ENCODE results near the gene FHL3.
"Not testable (repeated sequence)": the region's sequence is repeated elsewhere in the genome, so short reads cannot be mapped to it uniquely, and the experiment has no call there.

The FHL3 gene

DNA sequence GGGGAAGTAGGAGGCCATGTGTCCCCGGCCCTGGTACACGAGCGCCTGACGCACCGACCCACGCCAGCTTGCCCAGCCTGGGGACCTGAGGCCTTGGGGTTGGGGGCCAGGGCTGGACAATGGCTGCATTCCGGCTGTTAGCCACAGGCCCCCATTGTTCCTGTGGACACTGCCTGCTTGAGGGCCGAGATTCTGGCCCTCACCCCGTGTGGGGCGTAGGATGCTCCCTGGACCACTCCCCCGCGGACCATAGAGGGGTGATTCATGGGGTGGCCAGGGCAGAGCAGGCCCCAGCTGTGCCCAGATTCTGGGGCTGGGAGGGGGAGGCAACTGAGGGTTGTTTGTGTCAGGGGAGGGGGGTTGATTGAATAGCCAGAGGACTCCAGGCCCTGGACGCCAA lies 29.6 kb upstream of the FHL3 start:
- ATAC-seq (no peak), DNase-seq (no peak)

DNA sequence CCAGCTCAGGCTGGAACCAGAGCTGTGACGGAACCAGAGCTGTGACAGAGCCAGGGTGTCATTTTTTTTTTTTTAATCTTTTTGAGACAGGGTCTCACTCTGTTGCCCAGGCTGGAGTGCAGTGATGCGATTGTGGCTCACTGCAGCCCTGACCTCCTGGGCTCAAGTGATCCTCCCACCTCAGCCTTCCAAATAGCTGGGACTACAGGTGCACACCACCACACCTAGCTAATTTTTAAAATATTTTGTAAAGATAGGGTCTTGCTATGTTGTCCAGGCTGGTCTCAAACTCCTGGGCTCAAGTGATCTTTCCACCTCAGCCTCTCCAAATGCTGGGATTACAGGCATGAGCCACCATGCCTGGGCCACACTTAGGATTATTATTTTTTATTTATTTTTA lies 27.7 kb upstream of the FHL3 start:
- not testable (repeated sequence) for ATAC-seq, DNase-seq

DNA sequence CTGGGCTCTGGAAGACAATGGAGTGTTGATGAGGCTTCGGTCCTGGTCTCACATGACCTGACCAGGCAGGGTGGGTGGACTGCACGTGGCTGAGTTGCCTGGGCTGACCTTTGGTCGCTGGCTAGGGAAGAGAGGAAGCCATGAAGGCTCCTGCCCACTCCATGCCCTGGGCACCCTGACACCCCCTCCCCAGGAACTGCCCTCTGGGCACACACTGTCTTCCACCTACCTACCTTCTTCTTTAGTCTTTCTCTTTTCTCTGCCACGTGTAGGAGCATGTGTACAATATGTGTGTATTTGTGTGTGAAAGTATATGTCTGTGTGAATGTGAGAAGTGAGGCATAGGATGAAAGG lies 26.2 kb upstream of the FHL3 start:
- no peak for ATAC-seq
- DNase-seq, result no peak

DNA sequence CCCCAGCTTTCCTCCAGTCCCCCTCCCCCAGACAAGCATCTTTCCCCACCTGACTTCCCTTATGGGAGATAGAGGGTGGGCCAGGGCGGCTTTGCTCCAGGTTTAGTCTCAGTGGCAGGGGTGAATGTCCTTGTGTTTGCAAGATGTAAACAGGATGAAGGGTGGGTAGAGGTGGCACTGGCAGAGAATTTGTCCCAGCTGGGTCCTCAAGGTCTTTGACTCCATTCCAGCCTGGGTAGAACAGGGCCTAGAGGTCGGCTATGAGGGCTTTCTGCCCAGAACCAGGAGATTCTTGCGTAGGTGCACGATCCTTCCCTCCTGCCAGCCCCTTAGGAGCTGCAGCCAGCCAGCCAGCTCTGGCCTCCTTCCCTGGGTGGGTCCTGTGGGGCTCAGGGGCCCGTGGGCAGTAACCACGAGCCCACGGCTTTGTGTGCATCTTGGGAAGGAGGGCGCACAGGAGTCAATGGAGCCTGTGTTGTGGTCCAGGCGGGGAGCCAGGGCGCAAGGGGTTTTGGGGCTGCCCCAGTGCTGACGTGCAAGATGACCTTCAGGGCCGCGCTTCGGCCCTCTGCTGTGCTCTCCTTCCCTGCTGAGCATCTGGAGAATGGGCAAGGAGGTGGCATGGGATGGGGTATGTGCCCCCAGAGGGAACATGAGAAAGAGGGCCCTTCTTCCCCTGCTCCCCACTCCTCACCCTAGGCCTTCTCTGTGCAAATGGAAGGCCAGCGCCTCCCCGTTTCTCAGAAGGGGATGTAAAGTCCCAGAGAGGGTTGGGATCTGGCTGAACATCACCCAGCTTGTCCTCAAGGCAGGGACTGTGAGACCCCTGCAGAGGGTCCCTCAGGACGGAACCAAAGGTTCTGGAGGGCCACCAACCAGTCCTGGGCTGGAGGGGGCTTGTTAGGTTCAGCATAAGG lies 25.5 kb upstream of the FHL3 start:
- DNase-seq (no peak), ATAC-seq (no peak)

DNA sequence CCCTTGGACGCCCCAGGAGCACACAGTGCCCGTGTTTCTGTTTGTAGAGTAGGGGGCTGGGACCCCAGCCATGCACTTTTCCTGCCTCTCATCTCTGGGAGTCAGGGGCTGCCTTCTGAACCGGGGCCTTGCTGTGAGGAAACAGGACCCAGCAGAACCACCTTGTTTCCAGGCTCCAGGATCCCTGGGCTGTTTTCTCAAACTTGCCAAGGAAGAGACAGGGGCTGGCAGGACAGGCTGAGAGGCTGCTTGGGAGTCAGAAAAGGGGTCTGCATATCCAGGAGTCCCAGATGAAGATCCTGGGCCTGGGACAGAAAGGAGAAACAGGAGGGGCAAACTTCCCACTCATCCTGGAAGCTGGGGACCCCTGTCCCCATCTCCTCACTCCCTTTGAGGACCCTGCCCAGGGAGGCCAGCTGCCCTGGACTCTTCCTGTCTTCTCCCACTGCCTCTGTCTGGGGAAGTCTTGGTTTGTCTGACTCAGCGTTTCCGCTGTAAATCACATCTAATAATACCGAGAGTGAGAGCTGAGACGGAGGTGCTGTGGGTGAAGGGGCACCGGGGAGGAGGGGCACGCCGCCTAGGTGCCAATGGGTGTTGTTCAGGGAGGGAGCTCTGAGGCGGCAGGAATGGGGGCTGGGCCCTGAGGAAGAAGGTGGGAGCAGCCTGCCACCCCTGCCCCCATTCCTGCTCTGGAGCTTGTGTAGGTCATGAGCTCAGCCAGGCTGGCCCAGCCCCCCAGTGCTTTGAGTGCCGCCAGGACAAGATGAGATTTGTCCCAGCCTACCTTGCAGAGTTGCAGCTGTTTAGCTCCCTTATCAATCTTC lies 24.6 kb upstream of the FHL3 start:
- DNase-seq, result peak; percentile 84
- peak; percentile 60 for ATAC-seq

DNA sequence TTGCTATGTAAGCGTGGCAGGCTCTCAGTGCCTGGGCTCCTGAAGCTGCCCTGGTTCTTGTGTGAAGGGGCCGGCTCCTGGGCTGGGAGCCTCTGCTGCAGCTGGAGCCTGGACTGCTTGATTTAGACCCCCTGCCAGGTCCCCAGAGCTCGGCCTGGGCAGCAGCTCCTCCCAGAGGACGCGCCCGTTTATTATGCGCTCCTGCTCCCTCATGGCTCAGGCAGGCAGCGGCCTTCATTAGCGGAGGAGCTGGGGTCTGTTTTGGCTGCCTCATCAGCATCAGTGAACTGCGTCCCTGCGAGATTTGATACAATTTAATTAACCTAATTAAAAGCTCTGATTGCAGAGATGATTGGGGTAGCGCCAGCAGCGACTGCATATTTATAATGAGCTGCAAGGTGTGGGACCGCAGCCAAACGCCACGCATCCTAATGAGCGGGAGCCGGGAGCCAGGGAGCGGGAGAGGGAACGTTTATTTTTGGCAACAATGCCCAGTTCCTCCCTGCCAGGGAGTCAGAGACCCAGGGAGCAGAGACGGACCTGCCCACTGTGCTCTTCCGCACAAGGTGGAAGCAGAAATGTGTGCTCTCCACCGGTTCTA lies 23.9 kb upstream of the FHL3 start:
- ATAC-seq, result no peak
- DNase-seq, result no peak

DNA sequence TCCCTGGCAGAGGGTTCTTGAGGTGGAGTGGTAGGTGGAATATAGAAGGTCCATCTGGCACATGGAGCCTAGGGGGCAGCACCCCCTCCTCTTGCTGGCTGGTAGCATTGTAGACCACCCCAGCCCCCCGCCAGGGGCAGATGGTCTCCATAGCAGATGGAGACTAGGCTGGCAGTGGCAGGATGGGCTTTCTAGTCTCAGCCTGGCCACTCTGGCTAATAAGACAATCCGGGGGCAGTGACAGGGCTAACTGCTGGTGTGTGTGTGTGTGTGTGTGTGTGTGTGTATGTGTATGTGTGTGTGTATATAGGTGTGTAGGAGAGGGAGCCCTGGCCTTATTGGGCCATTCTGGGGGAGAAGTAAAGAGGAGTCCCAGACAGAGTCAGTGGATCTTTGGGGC lies 23.4 kb upstream of the FHL3 start:
- DNase-seq (no peak), ATAC-seq (no peak)

DNA sequence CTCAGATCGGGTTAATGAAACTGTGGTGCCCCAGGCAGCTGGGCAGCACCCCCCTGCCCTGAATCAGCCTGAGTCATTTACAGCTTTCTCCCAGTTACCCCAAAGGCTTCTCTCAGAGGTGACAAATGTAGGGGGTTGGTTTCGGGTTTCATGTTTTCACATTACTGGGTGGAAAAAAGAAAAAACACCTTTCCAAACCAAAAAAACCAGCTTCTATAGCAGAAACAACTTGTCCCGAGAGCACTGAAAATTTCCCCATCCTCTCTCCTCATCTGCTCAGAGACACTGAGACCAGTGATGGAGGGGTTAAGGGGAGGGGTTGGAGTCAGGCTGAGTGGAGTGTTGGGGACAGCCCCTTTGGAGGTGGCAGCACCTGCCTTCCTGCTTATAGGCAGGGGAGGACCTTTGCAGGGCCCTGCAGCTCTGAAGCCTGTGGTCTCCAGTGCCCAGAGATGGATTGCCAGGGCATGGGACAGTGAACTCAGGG lies 22.8 kb upstream of the FHL3 start:
- peak; percentile 80 for DNase-seq
- ATAC-seq, result peak; percentile 91

DNA sequence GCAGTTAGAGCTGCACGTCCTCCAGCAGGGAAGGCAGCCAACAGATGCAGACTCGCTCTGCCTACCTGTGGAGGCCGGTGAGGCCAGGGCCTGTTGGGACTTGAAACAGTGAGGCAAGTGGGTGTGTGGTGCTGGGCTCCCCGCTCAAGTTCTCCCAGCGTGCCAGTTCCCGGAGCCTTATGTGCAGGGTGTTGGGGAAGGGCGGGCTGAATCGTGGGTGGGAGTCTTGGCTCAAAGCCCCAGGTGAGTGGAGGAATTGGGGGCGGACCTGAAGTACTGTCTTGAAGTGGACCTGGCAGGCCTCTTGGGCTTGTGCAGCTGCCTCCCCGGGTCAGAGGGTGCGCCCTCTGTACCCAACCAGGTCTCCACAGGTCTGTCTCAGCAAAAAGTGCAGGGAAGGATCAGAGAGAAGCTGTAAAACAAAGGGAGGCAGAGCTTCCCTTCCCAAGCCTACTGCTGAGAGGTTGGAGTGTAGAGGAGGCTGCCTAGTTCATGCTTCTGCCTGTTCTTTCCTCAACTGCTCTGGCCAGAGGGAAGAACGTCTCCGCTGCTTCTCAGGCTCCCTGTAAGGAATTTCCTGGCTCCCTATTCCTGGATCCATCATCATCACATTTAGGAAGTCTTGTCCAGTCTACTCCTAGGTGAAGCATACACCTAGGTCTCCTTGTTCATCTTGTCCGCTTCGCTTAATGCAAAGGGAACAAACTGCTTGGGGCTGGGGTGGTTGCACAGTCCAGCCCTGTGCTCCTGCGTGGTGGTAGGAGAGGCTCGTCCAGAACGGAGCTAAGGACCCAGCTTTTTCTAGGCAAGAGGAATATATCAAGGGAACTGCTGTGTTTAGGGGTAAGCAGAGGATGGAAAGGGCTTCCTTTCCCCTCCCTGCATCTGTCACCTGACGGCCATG lies 22.1 kb upstream of the FHL3 start:
- ATAC-seq (no peak), DNase-seq (no peak)

DNA sequence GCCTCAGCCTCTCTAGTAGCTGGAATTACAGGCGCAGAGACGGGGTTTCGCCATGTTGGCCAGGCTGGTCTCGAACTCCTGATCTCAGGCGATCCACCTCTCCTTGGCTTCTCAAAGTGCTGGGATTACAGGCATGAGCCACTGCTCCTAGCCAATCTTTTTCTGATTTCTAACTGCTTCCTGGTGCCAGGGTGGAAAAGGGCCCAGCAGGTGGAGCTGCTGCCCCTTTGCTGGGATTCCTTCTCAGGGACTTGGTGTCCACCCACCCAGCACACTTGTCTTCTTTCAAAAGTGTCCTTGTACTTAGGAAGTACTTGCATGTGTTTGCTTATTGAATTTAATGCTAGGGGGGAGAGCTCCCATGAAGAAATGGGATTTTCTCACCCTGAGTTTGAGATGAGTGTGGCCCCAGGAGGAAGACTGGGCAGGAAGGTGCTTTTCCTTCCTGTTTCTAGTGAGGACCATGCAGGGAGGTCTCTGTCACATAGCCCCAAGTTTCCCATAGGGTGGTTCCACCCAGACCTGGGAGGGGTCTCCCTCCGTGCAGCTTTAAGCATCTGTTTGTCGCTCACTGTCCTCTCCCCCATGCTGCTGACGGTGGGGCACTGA lies 21.4 kb upstream of the FHL3 start:
- no peak for ATAC-seq
- peak; percentile 65 for DNase-seq

DNA sequence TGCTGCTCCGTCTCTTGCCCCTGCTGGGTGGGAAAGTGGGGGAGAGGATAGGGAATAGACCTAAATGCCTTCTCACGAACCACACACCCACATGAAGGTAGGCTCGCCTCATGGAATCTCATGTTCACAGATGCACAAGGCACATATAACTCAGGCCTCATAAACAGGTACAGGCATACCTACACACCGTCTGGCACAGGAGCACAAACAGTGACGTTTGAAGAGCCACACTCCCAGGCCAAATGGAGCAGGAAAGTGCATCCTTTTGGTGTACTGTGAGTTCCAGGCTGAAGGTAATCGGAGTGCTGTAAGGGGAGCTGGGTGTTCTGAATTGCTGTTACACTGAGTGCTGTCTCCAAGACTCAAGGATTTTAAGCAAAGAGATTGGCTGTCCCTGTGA lies 20.4 kb upstream of the FHL3 start:
- no peak for ATAC-seq
- no peak for DNase-seq

DNA sequence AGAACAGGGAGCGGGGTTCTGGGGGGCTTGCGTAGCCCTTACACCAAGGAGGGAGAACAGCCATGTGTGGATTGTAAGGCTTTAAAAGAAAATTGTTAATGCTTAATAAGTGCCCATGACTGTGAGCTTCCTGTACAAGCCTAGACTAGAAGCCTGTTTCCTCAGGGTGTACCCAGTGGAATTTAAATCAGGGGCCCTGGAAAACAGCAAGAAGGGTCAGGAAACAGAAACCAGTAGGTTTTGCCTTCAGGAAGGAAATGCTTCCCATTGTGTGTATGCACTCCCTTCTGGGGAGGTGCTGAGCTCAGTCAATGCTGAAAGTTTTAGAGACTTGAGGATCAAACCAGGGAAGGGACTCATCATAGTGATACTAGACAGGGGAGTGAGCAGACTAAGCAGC lies 19.9 kb upstream of the FHL3 start:
- DNase-seq, result no peak
- no peak for ATAC-seq

DNA sequence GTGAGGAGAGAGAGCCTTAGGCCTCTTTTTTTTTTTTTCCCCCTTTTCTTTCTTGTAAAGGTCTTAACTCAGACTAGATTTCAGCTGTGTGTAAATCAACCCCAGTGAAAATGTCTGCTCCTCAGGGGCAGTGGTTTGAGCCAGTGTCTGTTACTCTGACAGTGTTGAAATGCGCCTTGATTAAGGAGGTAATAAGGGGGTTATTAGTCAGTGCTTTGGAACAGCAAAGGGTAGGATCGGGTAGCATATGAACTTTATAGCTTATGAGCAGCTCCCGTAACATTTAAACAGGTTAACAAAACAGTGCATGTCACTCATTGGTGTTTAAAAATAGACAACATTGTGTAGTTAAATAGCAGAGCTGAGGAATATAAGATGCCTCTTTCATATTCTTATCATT lies 17.5 kb upstream of the FHL3 start:
- no peak for DNase-seq
- no peak for ATAC-seq

DNA sequence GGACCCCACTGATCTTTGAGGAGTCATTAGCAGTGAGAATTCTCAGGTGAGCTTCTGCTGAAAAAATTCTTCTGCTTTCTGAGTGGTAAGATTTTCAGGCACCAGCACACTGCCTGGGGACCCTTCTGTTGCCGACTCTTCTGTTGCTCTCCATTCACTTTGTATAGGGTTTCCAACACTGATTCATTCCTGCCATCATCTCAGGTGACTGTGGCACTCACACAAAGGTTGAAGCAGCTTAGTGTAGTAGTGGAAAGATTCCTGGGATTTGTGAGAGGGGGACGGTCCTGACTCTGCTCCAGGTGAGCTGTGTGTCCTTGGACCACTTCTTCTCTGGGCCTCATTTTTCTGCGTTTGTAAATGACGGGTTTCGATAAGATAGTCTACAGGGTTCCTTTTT lies 16.7 kb upstream of the FHL3 start:
- DNase-seq (no peak), ATAC-seq (no peak)

DNA sequence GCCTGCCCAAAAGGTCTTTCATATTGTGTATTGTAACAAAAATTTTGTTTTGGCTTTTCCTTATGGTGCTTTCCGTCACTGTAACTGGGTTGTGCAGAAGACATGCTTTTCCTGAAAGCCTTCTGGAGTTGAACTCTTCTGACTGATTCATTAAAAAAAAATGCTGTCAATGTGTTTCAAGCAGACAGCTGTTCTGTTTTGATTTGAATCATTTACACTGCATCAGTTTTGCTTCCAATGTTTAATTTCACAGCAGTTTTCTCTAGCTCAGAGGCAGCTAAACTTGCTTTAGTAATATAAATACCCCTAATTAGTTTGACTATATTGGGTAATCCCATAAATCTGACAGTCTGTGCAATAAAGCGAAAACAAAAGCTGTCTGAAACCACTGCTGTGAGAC lies 15.1 kb upstream of the FHL3 start:
- ATAC-seq, result no peak
- DNase-seq, result no peak

DNA sequence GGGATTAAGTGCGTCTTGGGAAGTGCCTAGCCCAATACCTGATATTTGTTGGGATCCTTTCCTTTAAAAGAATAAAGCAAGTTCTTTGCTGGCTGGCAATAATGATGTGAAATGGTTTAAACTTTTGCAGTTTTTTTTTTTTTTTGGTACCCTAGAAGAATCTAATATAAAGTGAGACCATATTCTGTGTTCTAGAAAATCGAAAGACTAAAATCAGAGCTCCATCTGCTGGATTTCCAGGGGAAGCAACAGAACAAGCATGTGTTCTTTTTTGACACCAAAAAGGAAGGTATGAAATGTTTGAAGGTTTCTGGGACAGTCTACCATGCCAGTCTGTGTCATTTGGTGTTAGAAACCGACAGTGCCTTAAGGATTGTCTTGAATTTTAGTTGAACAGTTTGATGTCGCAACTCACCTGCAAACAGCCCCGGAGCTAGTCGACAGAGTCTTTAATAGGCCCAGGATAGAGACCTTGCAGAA lies 13.6 kb upstream of the FHL3 start:
- ATAC-seq (peak; percentile 65), DNase-seq (no peak)

DNA sequence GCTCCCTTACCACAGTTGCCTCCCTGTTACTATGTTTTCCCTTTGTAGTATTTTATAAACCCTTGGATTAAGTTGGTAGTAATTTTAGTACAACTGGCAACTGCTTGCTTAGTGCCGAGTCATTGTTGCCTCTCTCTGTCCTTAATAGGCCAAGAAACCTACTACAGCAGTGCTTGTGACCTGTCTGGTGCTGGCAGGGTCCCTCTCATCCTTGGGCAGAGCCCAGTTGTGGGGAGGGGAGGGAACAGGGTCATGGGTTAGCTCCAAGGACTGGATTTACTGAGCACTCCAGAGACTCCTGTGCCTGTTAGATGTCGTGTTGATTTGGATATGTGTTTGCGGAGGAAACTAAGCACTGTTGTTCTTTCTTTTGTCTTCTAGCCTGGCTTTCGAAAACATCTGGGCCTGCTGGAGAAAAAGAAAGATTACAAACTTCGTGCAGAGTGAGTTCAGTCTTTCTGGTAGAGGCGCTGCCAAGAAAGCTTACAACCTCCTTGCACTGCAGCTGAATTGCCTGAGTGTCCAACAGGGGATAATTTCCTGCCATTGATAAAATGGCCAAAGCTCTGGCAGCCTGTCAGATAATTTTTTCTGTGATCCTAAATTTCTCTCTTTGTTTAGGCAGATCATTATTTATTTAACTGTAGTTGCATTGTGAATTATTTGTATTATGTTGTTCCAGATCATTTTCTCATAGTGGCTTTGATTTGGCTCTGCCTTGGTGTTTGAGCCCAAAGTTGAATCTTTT lies 10.8 kb upstream of the FHL3 start:
- ATAC-seq (no peak), DNase-seq (no peak)

DNA sequence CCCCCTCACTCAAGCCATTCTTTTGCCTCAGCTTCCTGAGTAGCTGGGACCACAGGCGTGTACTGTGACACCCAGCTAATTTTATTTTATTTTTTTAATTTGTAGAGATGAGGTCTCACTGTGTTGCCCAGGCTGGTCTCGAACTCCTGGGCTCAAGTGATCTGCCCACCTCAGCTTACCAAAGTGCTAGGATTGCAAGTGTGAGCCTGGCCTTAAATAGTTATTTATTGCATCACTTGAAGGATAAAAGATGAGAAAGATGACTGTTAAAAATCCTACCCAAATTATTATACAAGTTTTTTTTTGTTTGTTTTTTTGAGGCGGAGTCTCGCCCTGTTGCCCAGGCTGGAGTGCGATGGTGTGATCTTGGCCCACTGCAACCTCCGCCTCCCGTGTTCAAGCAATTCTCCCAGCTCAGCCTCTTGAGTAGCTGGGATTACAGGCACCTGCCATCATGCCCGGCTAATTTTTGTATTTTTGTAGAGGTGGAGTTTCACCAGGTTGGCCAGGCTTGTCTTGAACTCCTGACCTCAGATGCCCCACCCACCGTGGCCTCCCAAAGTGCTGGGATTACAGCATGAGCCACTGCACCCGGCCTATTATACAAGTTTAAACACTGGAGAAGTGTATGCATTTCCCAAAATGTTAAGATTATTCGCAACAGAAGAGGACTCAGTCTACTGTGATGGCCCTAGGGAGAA lies 9.6 kb upstream of the FHL3 start:
- no peak for DNase-seq
- no peak for ATAC-seq

DNA sequence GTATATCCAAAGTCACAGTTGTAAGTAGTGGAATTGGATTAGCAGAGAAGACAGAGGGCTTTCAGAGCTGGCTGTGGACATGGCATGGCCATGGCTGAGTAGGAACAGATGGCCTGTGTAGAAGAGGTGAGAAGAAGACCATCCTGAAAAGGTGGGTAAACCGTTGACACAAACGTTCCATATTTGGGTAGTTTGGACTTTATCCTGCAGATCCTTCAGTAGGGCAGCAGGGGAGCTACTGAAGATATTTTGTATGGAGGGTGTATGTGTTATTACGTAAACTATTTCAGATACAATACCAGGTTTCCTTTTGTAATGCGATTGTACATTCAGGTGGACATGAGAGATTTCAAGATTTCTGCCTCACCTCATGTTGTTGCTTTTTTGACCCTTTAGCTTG lies 8.9 kb upstream of the FHL3 start:
- no peak for ATAC-seq
- no peak for DNase-seq

DNA sequence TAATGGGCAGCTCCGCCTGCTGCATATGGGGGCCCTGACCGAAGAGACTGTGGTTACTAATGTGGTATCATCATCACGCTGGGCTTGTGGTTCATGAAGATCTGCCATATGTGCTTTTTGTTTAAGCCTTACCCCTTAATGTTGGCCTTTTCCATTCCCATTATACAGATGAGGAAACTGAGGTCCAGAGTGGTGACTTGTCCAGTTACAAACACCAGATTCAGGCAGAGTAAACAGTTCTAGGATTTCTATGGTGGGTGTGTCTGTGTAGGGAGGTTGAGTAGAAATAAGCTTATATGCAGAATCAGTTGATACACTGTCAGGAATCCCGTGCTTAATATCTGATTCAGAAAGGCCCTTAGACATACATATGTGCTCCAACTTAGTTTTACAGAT lies 7.9 kb upstream of the FHL3 start:
- DNase-seq (no peak), ATAC-seq (no peak)

Data from stimulated activated naive CD8-positive, alpha-beta T cell treated with anti-CD3 and anti-CD28 coated beads, Interleukin-15, Interleukin-2, amounts not matched to agents 100 U/mL and 50 U/mL, for 24 hours (primary cell).